Measurements from ENCODE around the gene ARMC2. TPM values are rescaled to one million over a fixed set of nuclear protein-coding genes. Genes with fewer than 3 reads are reported as not detected.
A peak's percentile ranks its signal among the peaks of the same experiment; 100 is the strongest.
"Not testable (repeated sequence)": the region's sequence is repeated elsewhere in the genome, so short reads cannot be mapped to it uniquely, and the experiment has no call there.

Gene ARMC2
- total and polyA plus RNA-seq, 5 experiments from 2014 or later = 2.4 to 9.4 (median 4.9) TPM

GRCh38 chr6:108966855-108967755, 118.9 kb downstream of the ARMC2 start:
- Mint-ChIP-seq H3K36me3 (peaks cover 0 to 5% (median 3%) of the 10 kb centered on the region in 3 donors), H3K27me3 (no peaks in the 10 kb centered on the region), H3K4me3 (no peak overlapping the region), H3K27ac (peak overlapping the region in 4 of 10 donors; percentile 6 to 76 (median 36)), H3K4me1 (peaks cover 0 to 34% (median 10%) of the 10 kb centered on the region in 4 donors), H3K9me3 (no peaks in the 10 kb centered on the region)
- POLR2A ChIA-PET = no interaction called here
- DNase-seq = no peak
- no peak for ATAC-seq

- peaks cover 0 to 34% (median 10%) of the 10 kb centered on the region in 4 donors for H3K4me1 Mint-ChIP-seq
- H3K36me3 Mint-ChIP-seq = peaks cover 0 to 11% (median 3%) of the 10 kb centered on the region in 3 donors
- ATAC-seq (no peak), DNase-seq (no peak)
- POLR2A ChIA-PET = interaction anchor here (1.5 kb wide), 1 partner anchor 18 kb away, joined by 3 read pairs; no protein-coding TSS in a partner anchor
- no peaks in the 10 kb centered on the region for H3K27me3 Mint-ChIP-seq
- H3K27ac Mint-ChIP-seq = no peak overlapping the region
- H3K4me3 Mint-ChIP-seq = no peak overlapping the region
- no peaks in the 10 kb centered on the region for H3K9me3 Mint-ChIP-seq
Observed at GRCh38 chr6:108968325-108969316, 120.4 kb downstream of the ARMC2 start.

- Mint-ChIP-seq H3K4me3 (no peak overlapping the region), H3K27me3 (no peaks in the 10 kb centered on the region), H3K27ac (no peak overlapping the region), H3K36me3 (peaks cover 0 to 14% (median 0%) of the 10 kb centered on the region in 3 donors), H3K4me1 (peaks cover 0 to 34% (median 10%) of the 10 kb centered on the region in 4 donors), H3K9me3 (no peaks in the 10 kb centered on the region)
- POLR2A ChIA-PET = interaction anchor here (1.5 kb wide), 1 partner anchor 16 kb away, joined by 3 read pairs; no protein-coding TSS in a partner anchor
- ATAC-seq (no peak), DNase-seq (no peak)
Observed at GRCh38 chr6:108969776-108970175, 121.6 kb downstream of the ARMC2 start.

- H3K27ac Mint-ChIP-seq = peak overlapping the region in 1 of 10 donors; percentile 15
- H3K9me3 Mint-ChIP-seq = peaks cover 9 to 33% (median 19%) of the 10 kb centered on the region in 9 donors
- H3K4me3 Mint-ChIP-seq = no peak overlapping the region
- DNase-seq = no peak
- POLR2A ChIA-PET = no interaction called here
- H3K4me1 Mint-ChIP-seq = peaks cover 0 to 13% (median 4%) of the 10 kb centered on the region in 4 donors
- peaks cover 10 to 46% (median 23%) of the 10 kb centered on the region in 3 donors for H3K36me3 Mint-ChIP-seq
- H3K27me3 Mint-ChIP-seq = no peaks in the 10 kb centered on the region
- ATAC-seq = no peak
Observed at GRCh38 chr6:108974201-108974600, 126.0 kb downstream of the ARMC2 start.

- H3K27ac Mint-ChIP-seq, ATAC-seq, H3K4me3 Mint-ChIP-seq, DNase-seq, H3K4me1 Mint-ChIP-seq, H3K27me3 Mint-ChIP-seq, POLR2A ChIA-PET: not testable (repeated sequence)
- peaks cover 15 to 65% (median 41%) of the 10 kb centered on the region in 3 donors for H3K36me3 Mint-ChIP-seq
- peaks cover 14 to 54% (median 39%) of the 10 kb centered on the region in 9 donors for H3K9me3 Mint-ChIP-seq
Observed at GRCh38 chr6:108978638-108979037, 130.4 kb downstream of the ARMC2 start.

GRCh38 chr6:108982154-108983113, 134.2 kb downstream of the ARMC2 start:
- Mint-ChIP-seq H3K9me3 (peaks cover 7 to 40% (median 28%) of the 10 kb centered on the region in 9 donors), H3K36me3 (peaks cover 33 to 55% (median 38%) of the 10 kb centered on the region in 3 donors), H3K27me3 (no peaks in the 10 kb centered on the region), H3K4me1 (no peaks in the 10 kb centered on the region), H3K27ac (no peak overlapping the region), H3K4me3 (no peak overlapping the region)
- POLR2A ChIA-PET = no interaction called here
- no peak for DNase-seq
- no peak for ATAC-seq

GRCh38 chr6:108983151-108983550, 134.9 kb downstream of the ARMC2 start:
- Mint-ChIP-seq H3K9me3 (peaks cover 2 to 33% (median 23%) of the 10 kb centered on the region in 9 donors), H3K27me3 (no peaks in the 10 kb centered on the region), H3K27ac (no peak overlapping the region), H3K4me1 (no peaks in the 10 kb centered on the region), H3K36me3 (peaks cover 32 to 56% (median 35%) of the 10 kb centered on the region in 3 donors), H3K4me3 (no peak overlapping the region)
- POLR2A ChIA-PET = no interaction called here
- DNase-seq = no peak
- no peak for ATAC-seq

- Mint-ChIP-seq H3K27me3 (no peaks in the 10 kb centered on the region), H3K27ac (no peak overlapping the region), H3K4me1 (no peaks in the 10 kb centered on the region), H3K9me3 (peaks cover 0 to 12% (median 8%) of the 10 kb centered on the region in 9 donors), H3K36me3 (peaks cover 26 to 53% (median 50%) of the 10 kb centered on the region in 3 donors), H3K4me3 (no peak overlapping the region)
- ATAC-seq (no peak), DNase-seq (no peak)
- POLR2A ChIA-PET = interaction anchor here (1.7 kb wide), 1 partner anchor 16 kb away, joined by 3 read pairs; no protein-coding TSS in a partner anchor
Observed at GRCh38 chr6:108985301-108985700, 137.1 kb downstream of the ARMC2 start.

- Mint-ChIP-seq H3K27ac (no peak overlapping the region), H3K27me3 (no peaks in the 10 kb centered on the region), H3K4me3 (no peak overlapping the region), H3K4me1 (peaks cover 0 to 2% (median 0%) of the 10 kb centered on the region in 4 donors), H3K36me3 (peaks cover 31 to 63% (median 57%) of the 10 kb centered on the region in 3 donors), H3K9me3 (peaks cover 0 to 6% (median 0%) of the 10 kb centered on the region in 9 donors)
- no peak for ATAC-seq
- POLR2A ChIA-PET = interaction anchor here (1.7 to 1.8 kb wide), 2 partner anchors 18 to 44 kb away, joined by 3 to 7 read pairs; no protein-coding TSS in a partner anchor
- no peak for DNase-seq
Observed at GRCh38 chr6:108987156-108987555, 138.9 kb downstream of the ARMC2 start.

GRCh38 chr6:108988296-108988695, 140.1 kb downstream of the ARMC2 start:
- Mint-ChIP-seq H3K27ac (no peak overlapping the region), H3K36me3 (peaks cover 31 to 71% (median 52%) of the 10 kb centered on the region in 3 donors), H3K9me3 (peaks cover 0 to under 1% (median 0%) of the 10 kb centered on the region in 9 donors), H3K4me3 (no peak overlapping the region), H3K4me1 (peaks cover 0 to 2% (median 0%) of the 10 kb centered on the region in 4 donors), H3K27me3 (no peaks in the 10 kb centered on the region)
- POLR2A ChIA-PET = interaction anchor here (0.6 to 1.8 kb wide), 4 partner anchors 20 to 78 kb away, joined by 3 to 7 read pairs (median 3); no protein-coding TSS in a partner anchor
- ATAC-seq (no peak), DNase-seq (no peak)

GRCh38 chr6:108988765-108989164, 140.5 kb downstream of the ARMC2 start:
- peaks cover 0 to 2% (median 0%) of the 10 kb centered on the region in 4 donors for H3K4me1 Mint-ChIP-seq
- no peaks in the 10 kb centered on the region for H3K9me3 Mint-ChIP-seq
- H3K27ac Mint-ChIP-seq = no peak overlapping the region
- POLR2A ChIA-PET = interaction anchor here (1.0 to 1.1 kb wide), 2 partner anchors 20 to 21 kb away, joined by 3 read pairs; no protein-coding TSS in a partner anchor
- H3K27me3 Mint-ChIP-seq = no peaks in the 10 kb centered on the region
- ATAC-seq (no peak), DNase-seq (no peak)
- H3K4me3 Mint-ChIP-seq = no peak overlapping the region
- peaks cover 31 to 76% (median 55%) of the 10 kb centered on the region in 3 donors for H3K36me3 Mint-ChIP-seq
